Measurements from ENCODE around the gene DCST2.
"Not testable (repeated sequence)": the region's sequence is repeated elsewhere in the genome, so short reads cannot be mapped to it uniquely, and the experiment has no call there.

DCST2 gene

DNA sequence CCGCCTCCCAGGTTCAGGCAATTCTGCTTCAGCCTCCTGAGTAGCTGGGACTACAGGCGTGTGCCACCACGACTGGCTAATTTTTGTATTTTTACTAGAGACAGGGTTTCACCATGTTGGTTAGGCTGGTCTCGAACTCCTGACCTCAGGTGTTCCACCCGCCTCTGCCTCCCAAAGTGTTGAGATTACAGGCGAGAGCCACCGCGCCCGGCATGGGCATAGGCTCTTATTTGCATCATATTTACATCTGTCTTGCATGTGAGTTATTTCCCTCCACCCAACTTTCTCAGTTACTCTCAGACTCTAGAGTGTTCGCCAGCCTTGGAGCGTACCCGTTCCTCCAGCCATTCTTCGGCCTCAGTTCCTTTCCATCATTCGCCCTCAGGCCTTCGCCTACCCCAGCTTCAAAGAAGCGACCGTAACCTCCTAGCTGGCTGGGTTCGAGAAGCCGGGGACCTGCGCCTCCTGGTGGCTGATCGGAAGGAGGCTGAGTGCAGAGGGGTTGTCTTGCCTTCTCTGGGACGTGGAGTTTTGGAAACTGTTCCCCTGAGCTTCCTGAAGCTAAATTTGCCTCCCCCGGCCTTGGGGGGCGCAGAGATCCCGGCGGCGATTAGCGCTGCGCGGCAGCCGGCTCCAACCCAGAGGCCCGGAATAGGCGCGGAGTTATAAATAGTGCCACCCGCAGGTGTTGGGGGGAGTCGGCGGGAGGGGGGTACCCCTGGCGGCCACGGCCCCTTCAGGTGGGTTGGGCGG, 34.6 kb downstream of the DCST2 start:
- no peak for DNase-seq (ENCODE audit: low read depth)
- TF ChIP-seq, protein P1, sequence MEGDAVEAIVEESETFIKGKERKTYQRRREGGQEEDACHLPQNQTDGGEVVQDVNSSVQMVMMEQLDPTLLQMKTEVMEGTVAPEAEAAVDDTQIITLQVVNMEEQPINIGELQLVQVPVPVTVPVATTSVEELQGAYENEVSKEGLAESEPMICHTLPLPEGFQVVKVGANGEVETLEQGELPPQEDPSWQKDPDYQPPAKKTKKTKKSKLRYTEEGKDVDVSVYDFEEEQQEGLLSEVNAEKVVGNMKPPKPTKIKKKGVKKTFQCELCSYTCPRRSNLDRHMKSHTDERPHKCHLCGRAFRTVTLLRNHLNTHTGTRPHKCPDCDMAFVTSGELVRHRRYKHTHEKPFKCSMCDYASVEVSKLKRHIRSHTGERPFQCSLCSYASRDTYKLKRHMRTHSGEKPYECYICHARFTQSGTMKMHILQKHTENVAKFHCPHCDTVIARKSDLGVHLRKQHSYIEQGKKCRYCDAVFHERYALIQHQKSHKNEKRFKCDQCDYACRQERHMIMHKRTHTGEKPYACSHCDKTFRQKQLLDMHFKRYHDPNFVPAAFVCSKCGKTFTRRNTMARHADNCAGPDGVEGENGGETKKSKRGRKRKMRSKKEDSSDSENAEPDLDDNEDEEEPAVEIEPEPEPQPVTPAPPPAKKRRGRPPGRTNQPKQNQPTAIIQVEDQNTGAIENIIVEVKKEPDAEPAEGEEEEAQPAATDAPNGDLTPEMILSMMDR (IDR thresholded peaks at IDR 0.05; ENCODE audit: control insufficient read depth, insufficient read depth, low read depth, low read length, missing control alignments), result peak; percentile 97
- peak overlapping the region; percentile 88 for H3K4me3 ChIP-seq (ENCODE audit: control insufficient read depth, low read depth, low read length)

DNA sequence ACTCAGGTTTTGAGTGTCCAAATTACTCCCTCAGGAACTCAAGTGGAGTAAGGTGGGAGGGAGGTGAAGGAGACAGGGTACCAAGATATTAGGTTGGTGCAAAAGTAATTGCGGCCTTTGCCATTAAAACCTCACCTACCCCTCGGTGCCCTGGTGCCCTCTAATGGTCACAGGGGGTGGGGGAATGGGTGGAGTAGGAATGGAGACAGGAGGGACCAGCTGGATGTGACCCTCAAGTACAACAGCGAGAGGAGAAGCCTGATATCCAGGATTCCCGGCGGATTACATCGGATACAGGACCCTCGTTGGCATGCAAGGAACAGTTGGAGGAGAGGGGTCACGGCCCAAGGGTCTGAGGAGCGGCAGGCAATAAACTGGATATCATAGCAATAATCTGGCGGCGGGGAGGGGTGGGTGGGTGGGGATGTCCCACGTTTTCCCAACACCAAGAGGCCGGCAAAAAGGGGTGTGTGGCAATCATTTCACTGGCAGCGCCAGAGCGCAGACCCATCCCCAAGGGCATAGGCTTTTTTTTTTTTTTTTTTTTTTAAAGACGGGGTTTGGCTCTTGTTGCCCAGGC, 35.3 kb downstream of the DCST2 start:
- TF ChIP-seq, protein P1 (IDR thresholded peaks at IDR 0.05; ENCODE audit: control insufficient read depth, insufficient read depth, low read depth, low read length, missing control alignments), result no peak
- DNase-seq (ENCODE audit: low read depth), result no peak
- no peak overlapping the region for H3K4me3 ChIP-seq (ENCODE audit: control insufficient read depth, low read depth, low read length)

- H3K4me3 ChIP-seq (ENCODE audit: control insufficient read depth, low read depth, low read length), result no peak overlapping the region
- TF ChIP-seq, protein P1 (IDR thresholded peaks at IDR 0.05; ENCODE audit: control insufficient read depth, insufficient read depth, low read depth, low read length, missing control alignments), result no peak
- no peak for DNase-seq (ENCODE audit: low read depth)
These were observed 36.4 kb downstream of the DCST2 start for GRCh38 chr1:154996966-154997701.

DNA sequence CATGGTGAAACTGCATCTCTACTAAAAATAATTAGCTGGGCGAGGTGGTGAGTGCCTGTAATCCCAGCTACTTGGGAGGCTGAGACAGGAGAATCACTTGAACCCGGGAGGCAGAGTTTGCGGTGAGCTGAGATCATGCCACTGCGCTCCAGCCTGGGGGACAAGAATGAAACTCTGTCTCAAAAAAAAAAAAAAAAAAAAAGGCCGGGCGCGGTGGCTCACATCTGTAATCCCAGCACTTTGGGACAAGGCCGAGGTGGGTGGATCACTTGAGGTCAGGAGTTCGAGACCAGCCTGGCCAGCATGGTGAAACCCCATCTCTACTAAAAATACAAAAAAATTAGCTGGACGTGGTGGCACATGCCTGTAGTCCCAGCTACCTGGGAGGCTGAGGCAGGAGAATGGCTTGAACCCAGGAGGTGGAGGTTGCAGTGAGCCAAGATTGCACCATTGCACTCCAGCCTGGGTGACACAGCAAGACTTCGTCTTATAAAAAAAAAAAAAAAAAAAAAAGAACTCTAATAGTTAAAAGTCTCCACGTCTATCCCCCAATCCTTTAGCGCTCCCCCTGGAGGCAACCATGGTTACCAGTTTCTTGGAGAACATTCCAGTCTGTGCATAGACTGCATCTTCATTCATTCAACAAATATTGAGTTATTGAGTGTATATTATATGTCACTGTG, 38.1 kb downstream of the DCST2 start:
- TF ChIP-seq, protein P1 (IDR thresholded peaks at IDR 0.05; ENCODE audit: control insufficient read depth, insufficient read depth, low read depth, low read length, missing control alignments), result peak; percentile 52
- peak; percentile 69 for DNase-seq (ENCODE audit: low read depth)
- not testable (repeated sequence) for H3K4me3 ChIP-seq (ENCODE audit: control insufficient read depth, low read depth, low read length)

GRCh38 chr1:154994591-154994990, 39.0 kb downstream of the DCST2 start:
- TF ChIP-seq, protein P1 (IDR thresholded peaks at IDR 0.05; ENCODE audit: control insufficient read depth, insufficient read depth, low read depth, low read length, missing control alignments), result no peak
- no peak for DNase-seq (ENCODE audit: low read depth)
- no peak overlapping the region for H3K4me3 ChIP-seq (ENCODE audit: control insufficient read depth, low read depth, low read length)

DNA sequence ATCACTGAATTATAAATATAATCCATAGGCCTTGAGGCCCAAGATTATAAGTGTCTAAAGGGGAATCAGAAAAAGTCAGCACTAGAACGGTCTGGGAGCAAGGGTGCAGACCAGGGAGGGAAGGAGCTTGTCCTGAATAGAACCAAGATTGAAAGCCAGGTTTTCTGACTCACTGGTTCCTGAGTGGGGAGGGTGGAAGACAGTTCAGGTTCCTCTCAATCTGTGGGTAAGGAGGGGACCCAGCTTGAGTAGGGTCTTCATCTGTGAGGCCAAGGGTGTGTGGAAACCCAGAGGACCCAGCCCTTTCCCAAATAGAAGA, 39.4 kb downstream of the DCST2 start:
- TF ChIP-seq, protein P1 (IDR thresholded peaks at IDR 0.05; ENCODE audit: control insufficient read depth, insufficient read depth, low read depth, low read length, missing control alignments), result no peak
- no peak overlapping the region for H3K4me3 ChIP-seq (ENCODE audit: control insufficient read depth, low read depth, low read length)
- no peak for DNase-seq (ENCODE audit: low read depth)
